H54 (cell line): ENCODE measurements around the gene NUAK1.

Source experiments
- DNase-seq: peaks from one replicate; pipeline ENCODE4 v3.0.0; 2011; ENCODE audit warnings: low spot score, mixed read lengths; ENCODE audit not compliant: insufficient read length
- FAIRE-seq: peaks from 3 replicates; lab custom pipeline; 2011; peaks lifted over from hg19 to GRCh38; lab: Jason Lieb, UNC
- POLR2A ChIP-seq: IDR thresholded peaks from 2 replicates; pipeline ENCODE4 v1.6.1; 2011; ENCODE audit warnings: low read depth, mild to moderate bottlenecking, low read length

NUAK1 gene

DNA sequence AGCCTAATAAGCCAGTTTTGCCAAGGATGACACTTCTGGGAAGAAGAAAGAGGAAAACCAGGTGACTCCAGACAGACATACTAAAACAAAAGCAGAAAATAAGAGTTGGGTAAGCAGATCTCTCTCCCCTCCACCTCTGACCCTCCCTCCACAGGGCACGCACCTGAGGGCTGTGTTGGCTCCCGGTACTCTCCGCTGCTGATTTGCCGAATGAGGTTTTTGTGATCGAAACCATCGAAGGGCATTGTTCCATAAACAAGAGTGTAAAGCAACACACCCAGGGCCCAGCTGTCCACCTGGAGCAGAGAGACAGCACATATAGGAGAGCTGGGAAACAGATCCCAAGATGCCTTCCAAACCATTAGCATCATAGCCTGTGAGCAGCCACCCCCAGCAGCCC, 68.1 kb downstream of the NUAK1 start:
- no peak for TF ChIP-seq POLR2A
- DNase-seq (no peak), FAIRE-seq (no peak)

DNA sequence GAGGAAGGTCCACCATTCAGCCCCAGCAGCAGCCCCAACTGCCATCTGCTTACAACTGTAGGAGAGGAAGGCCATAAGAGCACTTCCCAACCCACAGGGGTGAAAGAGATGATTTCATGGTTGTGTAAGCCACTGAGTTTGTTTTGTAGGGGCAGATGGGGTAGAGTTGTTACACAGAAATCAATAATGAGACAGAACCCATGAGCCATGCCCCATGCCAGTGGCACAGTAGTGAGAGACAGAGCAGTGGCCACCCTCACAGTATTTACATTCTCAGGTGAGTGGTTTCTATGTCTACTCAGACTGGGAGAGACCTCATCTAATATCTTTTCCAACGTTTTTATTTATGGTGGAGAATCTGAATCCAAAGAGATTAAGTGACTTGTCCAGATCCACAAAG, 68.6 kb downstream of the NUAK1 start:
- FAIRE-seq (no peak), DNase-seq (no peak)
- no peak for TF ChIP-seq POLR2A

DNA sequence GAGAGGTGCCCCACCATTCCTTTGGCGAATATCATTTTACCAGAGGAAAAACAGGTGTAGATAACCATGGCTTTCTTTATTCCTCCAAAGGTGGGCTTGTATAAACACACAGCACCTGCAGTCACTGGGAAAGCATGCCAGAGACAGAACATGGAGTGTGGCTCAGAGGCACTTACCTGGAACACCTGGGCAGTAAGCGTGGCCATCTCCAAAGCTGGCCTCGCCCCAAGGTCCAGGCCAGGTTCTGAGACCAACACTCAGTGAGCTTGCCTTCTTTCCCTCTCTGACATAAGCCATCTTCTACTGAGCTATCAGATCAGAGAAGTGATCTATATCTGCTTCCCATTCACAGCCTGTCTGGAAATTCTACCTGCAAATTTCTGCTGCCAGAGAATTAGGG, 70.5 kb downstream of the NUAK1 start:
- TF ChIP-seq POLR2A = no peak
- FAIRE-seq (no peak), DNase-seq (no peak)

DNA sequence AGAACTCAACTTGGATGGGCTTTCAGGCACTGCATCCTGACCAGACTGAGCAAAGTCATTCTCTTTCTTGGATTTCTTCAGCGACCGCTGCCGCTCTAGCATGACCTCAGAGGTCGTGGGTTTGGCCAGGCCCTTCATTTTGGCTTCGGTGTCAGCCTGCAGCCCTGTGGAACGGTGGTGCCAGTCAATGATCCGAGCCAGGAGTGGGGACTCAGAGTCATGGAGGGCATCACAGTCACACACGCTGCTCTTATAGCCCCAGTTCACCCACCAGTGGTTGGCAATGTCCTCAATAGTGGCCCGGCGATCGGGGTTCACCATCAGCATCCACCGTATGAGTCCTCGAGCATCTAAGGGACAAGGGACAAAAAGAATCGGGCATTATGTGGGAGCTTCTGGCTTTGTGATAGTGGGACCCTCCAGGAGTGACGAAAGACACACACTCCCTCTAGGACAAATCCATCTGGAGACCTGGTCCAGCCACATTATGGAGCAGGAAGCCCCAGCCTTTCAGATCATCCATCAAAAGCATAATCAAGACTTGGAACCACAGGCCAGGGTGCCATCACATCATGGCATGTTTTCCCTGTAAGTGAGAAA, 71.0 kb downstream of the NUAK1 start:
- TF ChIP-seq POLR2A = no peak
- FAIRE-seq (no peak), DNase-seq (no peak)

DNA sequence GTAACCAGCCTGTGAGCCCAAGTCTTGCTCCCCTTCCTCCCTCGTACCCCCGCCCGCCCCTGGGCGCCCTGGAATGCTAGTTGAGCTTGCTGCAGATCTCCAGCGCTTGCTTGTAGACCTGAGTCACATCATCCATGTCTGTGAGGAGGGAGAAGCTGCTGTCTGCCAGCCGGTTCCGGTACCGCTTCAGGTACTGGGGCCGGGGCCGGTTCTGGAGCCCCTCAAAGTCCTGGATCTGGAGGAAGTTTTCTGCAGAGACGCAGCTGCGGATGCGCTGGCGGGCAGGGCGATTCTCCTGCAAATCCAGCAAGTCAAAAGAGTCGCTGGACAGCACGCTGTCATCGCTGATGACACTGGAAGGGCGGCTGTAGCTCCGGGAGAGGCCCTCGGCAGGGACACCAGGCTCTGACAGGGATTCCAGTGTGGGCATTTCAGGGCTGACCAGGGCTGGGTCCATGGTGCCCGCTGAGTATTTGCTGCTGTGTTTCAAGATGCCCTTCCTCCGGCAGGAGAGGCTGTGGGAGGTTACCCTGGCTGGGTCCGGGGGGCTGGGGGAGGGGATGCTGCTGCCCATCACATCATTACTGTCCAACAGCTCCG, 71.9 kb downstream of the NUAK1 start:
- TF ChIP-seq POLR2A = no peak
- no peak for FAIRE-seq
- DNase-seq = no peak

DNA sequence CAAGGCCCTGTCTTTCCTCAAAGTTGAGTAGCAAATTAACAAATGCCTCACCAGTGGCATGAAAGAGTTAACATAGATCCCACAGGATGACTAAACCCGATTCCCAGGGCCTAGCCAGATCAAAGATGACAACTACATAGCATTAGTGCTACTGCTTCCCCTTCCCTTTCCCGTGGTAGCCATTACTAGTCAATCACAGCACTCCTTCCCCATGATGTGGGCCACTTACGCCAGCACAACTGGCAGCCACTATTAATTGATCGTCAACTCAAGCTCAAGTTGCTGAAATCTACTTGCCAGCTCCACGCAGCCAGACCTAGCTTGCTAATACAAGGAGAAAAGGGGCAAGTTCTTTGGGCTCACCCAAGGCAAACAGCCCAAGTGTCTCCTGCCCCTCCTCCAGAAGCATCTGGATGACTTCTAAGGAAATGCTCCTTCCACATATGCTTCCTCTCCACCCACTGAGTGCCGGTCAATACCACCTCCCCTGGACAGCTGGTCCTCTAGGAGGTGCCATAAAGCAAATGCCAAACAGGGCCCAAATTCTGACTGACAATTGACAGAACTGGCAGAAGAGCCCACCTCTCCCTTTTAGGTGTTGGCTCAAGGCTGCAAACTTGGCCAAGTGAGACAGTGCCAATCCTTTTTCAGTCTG, 72.6 kb downstream of the NUAK1 start:
- FAIRE-seq (no peak), DNase-seq (no peak)
- no peak for TF ChIP-seq POLR2A

DNA sequence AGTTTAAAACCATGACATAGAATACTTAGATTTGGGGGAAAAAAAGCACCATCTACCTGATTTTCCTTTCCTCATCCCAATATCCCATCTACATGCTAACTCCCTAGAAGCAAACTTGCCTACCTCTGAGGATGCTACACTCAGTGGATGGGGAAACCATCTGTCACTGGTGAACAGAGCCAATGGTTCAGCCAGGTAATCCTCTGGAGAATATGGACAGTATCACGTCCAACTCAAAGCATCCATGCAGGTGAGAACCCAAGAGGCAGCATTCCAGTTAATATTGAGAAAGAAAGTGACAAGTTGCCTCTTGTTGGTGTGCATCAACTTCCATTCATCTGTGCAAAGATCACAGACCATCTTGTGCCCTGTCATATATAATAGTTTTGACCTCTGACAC, 73.2 kb downstream of the NUAK1 start:
- no peak for DNase-seq
- no peak for FAIRE-seq
- no peak for TF ChIP-seq POLR2A

DNA sequence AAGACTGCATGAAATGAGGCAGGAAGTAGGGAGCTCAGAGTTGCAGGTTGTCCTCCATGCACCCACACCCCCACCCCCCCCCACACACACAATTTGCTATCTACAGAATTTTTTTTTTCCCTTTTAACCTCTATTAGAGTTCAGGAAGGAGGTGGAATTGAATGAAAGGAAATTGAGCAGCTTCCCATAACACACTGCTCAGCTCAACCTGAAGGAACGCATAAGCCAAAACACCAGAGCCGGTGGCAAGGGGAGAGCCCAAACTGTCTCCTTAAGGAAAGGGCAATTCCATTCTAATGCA, 74.1 kb downstream of the NUAK1 start:
- no peak for FAIRE-seq
- TF ChIP-seq POLR2A = no peak

DNA sequence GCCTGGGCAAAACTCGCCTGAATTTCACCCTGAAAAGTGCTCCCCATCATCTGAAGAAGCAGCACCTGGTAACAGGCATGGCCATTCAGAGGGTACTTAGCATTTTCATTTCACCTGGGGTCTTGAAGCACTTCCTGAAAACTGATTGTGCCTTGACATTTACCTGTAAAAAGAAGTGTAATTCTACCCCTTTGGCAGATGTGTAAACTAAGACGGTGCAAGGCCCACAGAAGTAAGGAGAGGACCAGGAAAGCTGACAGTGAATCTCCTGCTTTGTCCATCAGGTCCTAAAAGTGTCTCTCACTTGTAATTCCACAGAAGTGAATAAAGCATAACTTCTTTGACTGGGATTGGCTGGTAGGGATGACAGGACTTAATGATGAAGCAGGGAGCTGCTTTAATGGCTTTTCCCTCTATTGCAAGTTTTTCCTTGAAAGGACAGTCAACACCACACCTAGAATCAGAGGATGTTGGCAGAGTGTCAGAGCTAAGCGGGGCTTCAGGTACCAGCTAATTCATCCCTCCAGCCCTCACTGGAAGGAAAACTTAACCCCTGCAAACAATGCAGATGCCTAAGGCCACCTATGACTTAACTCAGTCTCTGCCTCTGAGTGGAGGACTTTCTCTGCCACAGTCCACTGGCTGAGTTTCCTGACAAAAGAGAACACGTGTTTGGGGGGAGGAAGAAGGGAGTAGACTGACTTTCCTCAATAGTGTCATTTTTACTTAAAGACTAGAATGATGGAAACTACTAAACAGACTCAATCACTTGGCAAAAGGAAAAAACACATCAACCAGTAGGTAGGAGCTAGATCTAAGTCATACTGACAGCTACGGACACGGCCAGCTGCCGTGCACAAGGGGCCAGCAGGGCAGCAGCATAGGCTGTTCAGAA, 74.7 kb downstream of the NUAK1 start:
- DNase-seq (no peak), FAIRE-seq (no peak)
- no peak for TF ChIP-seq POLR2A

More for the DNA sequence above, 74.1 kb downstream of the NUAK1 start:
- no peak for DNase-seq

DNA sequence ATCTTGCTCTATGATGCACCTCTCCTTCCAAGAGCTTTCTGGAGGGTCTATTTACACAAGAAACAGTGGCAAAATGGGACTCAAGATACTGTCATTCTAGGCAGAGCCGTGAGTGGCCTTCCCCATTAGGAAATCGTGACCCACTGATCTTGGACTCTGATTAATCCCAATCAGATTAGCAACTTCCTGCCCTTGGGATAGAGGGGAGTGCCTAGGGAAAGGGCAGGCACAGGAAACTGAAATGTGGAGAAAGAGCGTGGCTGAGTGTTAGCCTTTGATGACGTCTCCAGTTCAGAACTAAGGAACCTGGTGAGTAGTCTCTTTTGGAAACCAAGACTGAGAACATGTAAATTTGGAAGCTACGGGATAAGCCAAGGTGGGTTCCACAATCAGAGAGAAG, 76.1 kb downstream of the NUAK1 start:
- DNase-seq = no peak
- FAIRE-seq = no peak
- TF ChIP-seq POLR2A = no peak

DNA sequence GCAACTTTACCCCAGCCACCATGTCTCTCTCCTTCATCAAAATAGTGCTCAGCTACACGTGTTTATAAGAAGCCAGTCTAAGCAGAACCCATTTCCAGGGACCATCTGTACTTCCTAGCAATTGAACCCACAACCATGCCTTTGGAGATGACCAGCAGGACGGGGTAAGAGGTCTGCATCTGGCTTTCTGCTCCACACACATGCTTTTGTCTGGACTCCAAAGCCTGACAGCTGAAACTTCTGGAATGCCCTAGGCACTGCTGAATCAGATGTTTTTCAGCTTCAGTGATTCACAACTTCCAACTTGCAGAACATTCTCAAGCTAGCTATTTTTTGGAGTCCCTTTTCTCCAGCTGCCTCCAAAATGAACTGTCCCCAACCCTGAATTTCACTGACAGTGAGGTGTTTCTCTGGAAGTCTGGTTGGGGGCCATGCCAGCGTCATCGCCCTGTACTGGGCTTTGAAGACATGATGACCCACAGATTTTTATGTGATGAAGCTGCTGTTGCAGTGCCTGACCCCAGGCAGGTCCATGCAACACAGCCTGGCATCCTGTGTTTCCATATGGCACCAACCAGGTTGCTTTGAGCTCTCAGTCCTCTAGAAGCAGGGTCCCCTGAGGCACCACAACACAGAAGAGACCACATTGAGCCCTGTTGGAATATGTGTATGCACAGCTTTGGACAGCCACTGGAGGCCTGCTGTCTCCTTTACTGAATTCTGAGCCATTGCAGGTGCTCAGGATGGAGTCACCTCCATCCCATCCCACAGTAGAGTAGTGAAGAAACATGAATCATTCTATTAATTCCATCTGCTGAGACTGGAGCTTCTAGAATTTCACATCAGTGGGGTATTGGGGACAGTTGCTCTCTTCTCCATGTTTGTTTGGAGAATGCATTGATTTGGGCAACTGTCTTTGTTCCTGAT, 80.2 kb downstream of the NUAK1 start:
- no peak for DNase-seq
- no peak for TF ChIP-seq POLR2A
- no peak for FAIRE-seq

DNA sequence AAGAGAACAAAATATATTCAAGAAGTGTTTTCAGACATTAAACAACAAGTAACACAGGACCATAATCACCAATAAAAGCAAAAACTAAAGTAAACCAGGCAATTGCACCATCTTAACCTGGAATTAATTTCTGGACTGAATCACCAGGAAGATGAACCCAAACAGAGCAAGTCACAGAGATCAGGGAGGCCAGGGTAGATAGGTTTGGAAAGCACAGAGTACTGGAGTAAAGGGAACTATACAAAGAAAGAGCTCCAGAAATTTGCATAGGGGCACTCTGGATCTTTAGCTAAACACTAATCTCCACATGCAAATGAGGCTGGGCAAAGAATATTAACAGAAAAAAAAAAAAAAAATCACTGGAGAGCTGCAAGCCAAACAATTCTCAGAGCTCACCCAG, 84.7 kb downstream of the NUAK1 start:
- no peak for TF ChIP-seq POLR2A
- DNase-seq (no peak), FAIRE-seq (no peak)

DNA sequence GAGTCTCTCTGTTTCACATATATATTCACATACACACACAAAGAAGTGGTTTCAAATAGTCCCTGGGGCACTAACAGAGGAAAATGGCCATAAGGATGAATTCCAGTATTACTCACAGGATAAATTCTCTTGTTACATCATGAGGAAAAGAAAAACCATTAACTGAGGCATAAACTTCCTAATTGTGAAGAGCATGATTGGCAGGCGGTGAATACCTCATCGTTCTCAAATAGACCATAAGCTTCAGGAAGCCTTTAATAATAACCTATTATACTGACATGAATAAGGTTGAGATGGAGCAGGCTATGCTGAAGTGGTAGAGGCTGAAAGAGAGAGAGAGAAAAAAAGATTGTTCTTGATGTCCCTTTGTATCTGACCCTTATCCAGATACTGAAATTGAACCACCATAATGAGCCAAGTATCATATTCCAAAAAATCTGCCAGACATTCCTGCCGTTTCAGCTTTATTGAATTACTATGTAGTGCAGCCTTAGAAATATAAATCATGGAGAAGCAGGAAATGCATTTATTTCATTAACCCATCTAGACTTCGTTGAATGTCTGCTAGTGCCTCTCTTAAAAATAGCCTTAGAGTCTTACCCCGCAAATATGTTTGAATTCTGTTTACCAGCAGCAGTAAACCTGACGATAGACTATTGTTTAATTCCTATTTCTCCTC, 86.8 kb downstream of the NUAK1 start:
- no peak for TF ChIP-seq POLR2A
- FAIRE-seq = no peak

More for the DNA sequence above, 86.8 kb downstream of the NUAK1 start:
- DNase-seq = no peak
